ENCODE results near the gene JCAD.
"Not testable (repeated sequence)": the region's sequence is repeated elsewhere in the genome, so short reads cannot be mapped to it uniquely, and the experiment has no call there.

- not testable (repeated sequence) for TF ChIP-seq CTCF (IDR thresholded peaks at IDR 0.05; ENCODE audit: insufficient read depth, low read depth, low read length); EZH2 (IDR thresholded peaks at IDR 0.05; ENCODE audit: insufficient read depth, low read length)
These were observed 80.0 kb downstream of the JCAD start for GRCh38 chr10:29979421-29979779.

Data from astrocyte (in vitro differentiated cells and primary cell).